DND-41 (cell line): ENCODE data around the gene KLK4.

Experiments
- ATAC-seq: fragments of 200-7000 bp; cut with Tn5 transposase; 3 replicates; pipeline ENCODE4 v1.9.1; 2021; ENCODE audit warnings: low read depth; ENCODE audit not compliant: insufficient read depth
- DNase-seq: peaks from one replicate; pipeline ENCODE4 v3.0.0-alpha.2; 2020
- H2AFZ ChIP-seq: 2 replicates; pipeline ENCODE4 v1.6.0; 2012; ENCODE audit warnings: low read depth, low read length
- H3K27ac ChIP-seq: 2 replicates; pipeline ENCODE4 v1.5.1; 2012; ENCODE audit warnings: low read length, inconsistent platforms
- H3K27me3 ChIP-seq: fragments of 200-600 bp; sonication (generic); 2 replicates; pipeline ENCODE4 v1.6.0; 2012; ENCODE audit warnings: low read length, mild to moderate bottlenecking, inconsistent platforms; ENCODE audit not compliant: insufficient read depth, poor library complexity
- H3K36me3 ChIP-seq: 2 replicates; pipeline ENCODE4 v1.5.1; 2012; ENCODE audit warnings: low read length, inconsistent platforms; ENCODE audit not compliant: insufficient read depth
- H3K4me1 ChIP-seq: 2 replicates; pipeline ENCODE4 v1.5.1; 2012; ENCODE audit warnings: mild to moderate bottlenecking, low read length; ENCODE audit not compliant: insufficient read depth
- H3K4me2 ChIP-seq: 2 replicates; pipeline ENCODE4 v1.6.0; 2012; ENCODE audit warnings: mild to moderate bottlenecking, moderate library complexity, low read length, inconsistent platforms; ENCODE audit not compliant: insufficient read depth
- H3K4me3 ChIP-seq, 2 experiments: fragments of 200-600 bp in 1 of 2; shearing (Covaris generic) in 1 of 2; 2 replicates each; pipeline ENCODE4 v1.5.1; 2012 to 2016; ENCODE audit warnings: inconsistent platforms in 2 of 2, low read length in 2 of 2, mild to moderate bottlenecking in 2 of 2, low read depth in 1 of 2, moderate library complexity in 1 of 2
- H3K79me2 ChIP-seq: 2 replicates; pipeline ENCODE4 v1.6.0; 2012; ENCODE audit warnings: low read length, inconsistent platforms; ENCODE audit not compliant: insufficient read depth
- H3K9ac ChIP-seq: 2 replicates; pipeline ENCODE4 v1.6.0; 2012; ENCODE audit warnings: low read depth, mild to moderate bottlenecking, inconsistent platforms, low read length, moderate library complexity
- H3K9me3 ChIP-seq: 2 replicates; pipeline ENCODE4 v1.5.1; 2012; ENCODE audit warnings: low read length, moderate library complexity, mild to moderate bottlenecking, inconsistent platforms; ENCODE audit not compliant: insufficient read depth, severe bottlenecking
- H4K20me1 ChIP-seq: 2 replicates; pipeline ENCODE4 v1.6.0; 2012; ENCODE audit warnings: low read length; ENCODE audit not compliant: insufficient read depth
- CTCF ChIP-seq: IDR thresholded peaks from 2 replicates; pipeline ENCODE4 v1.5.1; 2012; ENCODE audit warnings: borderline replicate concordance, low read length, moderate library complexity, mild to moderate bottlenecking; ENCODE audit not compliant: poor library complexity, severe bottlenecking; ENCODE audit errors: extremely low read depth
- EZH2 ChIP-seq: IDR thresholded peaks from 3 replicates; pipeline ENCODE4 v1.6.1; 2012; ENCODE audit warnings: borderline replicate concordance, low read depth, mild to moderate bottlenecking, moderate library complexity, low read length, inconsistent platforms; ENCODE audit not compliant: severe bottlenecking

The KLK4 gene

GRCh38 chr19:50894478-50895356 lies 16.5 kb downstream of the KLK4 start:
- ATAC-seq (no peak), DNase-seq (no peak)
- no peak overlapping the region for H3K9ac ChIP-seq
- no peaks in the 10 kb centered on the region for H3K4me1 ChIP-seq
- H2AFZ ChIP-seq, result no peak overlapping the region
- H3K4me3 ChIP-seq, result no peak overlapping the region
- H3K27me3 ChIP-seq, result peaks cover 5% of the 10 kb centered on the region
- H4K20me1 ChIP-seq, result no peaks in the 10 kb centered on the region
- peaks cover 8% of the 10 kb centered on the region for H3K9me3 ChIP-seq
- no peak overlapping the region for H3K27ac ChIP-seq
- H3K4me2 ChIP-seq, result no peak overlapping the region
- H3K36me3 ChIP-seq, result no peaks in the 10 kb centered on the region
- TF ChIP-seq CTCF (no peak), EZH2 (no peak)
- H3K79me2 ChIP-seq, result no peaks in the 10 kb centered on the region

- Histone ChIP-seq H3K4me1 (no peaks in the 10 kb centered on the region), H3K4me2 (no peak overlapping the region), H4K20me1 (no peaks in the 10 kb centered on the region), H3K27me3 (peaks cover 5% of the 10 kb centered on the region), H2AFZ (no peak overlapping the region), H3K9ac (no peak overlapping the region), H3K4me3 (no peak overlapping the region), H3K79me2 (no peaks in the 10 kb centered on the region), H3K9me3 (peaks cover 8% of the 10 kb centered on the region), H3K36me3 (no peaks in the 10 kb centered on the region), H3K27ac (no peak overlapping the region)
- no peak for ATAC-seq
- no peak for DNase-seq
- TF ChIP-seq EZH2 (no peak), CTCF (peak; percentile 23)
Observed at GRCh38 chr19:50893047-50893736, 18.0 kb downstream of the KLK4 start.

GRCh38 chr19:50891253-50891625 lies 20.0 kb downstream of the KLK4 start:
- Histone ChIP-seq H3K9ac (no peak overlapping the region), H3K27me3 (peaks cover 5% of the 10 kb centered on the region), H3K27ac (no peak overlapping the region), H4K20me1 (no peaks in the 10 kb centered on the region), H3K9me3 (peaks cover 8% of the 10 kb centered on the region), H3K4me2 (no peak overlapping the region), H3K36me3 (no peaks in the 10 kb centered on the region), H3K4me1 (no peaks in the 10 kb centered on the region), H2AFZ (no peak overlapping the region), H3K79me2 (no peaks in the 10 kb centered on the region), H3K4me3 (no peak overlapping the region)
- DNase-seq (no peak), ATAC-seq (no peak)
- no peak for TF ChIP-seq EZH2
- no peak for TF ChIP-seq CTCF
